Regular cardiac myocyte (primary cell): ENCODE measurements around the gene OR7G1. TPM values are rescaled to one million over a fixed set of nuclear protein-coding genes. Genes with fewer than 3 reads are reported as not detected.

Source experiments
- total RNA-seq: library from RNA; depleted of rRNA; stranded (reverse); fragments of >200 nt; gene quantifications from 2 replicates; pipeline ENCODE4 v1.2.3, GENCODE V29; 2014

The OR7G1 gene, protein sequence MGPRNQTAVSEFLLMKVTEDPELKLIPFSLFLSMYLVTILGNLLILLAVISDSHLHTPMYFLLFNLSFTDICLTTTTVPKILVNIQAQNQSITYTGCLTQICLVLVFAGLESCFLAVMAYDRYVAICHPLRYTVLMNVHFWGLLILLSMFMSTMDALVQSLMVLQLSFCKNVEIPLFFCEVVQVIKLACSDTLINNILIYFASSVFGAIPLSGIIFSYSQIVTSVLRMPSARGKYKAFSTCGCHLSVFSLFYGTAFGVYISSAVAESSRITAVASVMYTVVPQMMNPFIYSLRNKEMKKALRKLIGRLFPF
- total RNA-seq = not detected in 2 replicates

DNA sequence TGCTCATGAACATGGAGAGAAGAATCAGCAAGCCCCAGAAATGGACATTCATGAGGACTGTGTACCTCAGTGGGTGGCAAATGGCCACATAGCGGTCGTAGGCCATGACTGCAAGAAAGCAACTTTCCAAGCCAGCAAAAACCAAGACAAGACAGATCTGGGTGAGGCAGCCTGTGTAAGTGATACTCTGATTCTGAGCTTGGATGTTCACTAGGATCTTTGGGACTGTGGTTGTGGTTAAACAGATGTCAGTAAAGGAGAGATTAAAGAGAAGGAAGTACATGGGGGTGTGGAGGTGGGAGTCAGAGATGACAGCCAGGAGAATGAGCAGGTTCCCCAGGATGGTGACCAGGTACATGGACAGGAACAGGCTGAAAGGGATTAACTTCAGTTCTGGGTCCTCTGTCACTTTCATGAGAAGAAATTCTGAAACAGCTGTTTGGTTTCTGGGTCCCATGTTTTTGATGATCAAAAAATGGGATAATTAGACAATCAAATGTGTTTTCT is at the start of gene OR7G1:
Gene OR7G1 (minus strand): TSS at position 457 of the 507 bp plus-strand sequence. CDS start 0 bp downstream, at position 457.

DNA sequence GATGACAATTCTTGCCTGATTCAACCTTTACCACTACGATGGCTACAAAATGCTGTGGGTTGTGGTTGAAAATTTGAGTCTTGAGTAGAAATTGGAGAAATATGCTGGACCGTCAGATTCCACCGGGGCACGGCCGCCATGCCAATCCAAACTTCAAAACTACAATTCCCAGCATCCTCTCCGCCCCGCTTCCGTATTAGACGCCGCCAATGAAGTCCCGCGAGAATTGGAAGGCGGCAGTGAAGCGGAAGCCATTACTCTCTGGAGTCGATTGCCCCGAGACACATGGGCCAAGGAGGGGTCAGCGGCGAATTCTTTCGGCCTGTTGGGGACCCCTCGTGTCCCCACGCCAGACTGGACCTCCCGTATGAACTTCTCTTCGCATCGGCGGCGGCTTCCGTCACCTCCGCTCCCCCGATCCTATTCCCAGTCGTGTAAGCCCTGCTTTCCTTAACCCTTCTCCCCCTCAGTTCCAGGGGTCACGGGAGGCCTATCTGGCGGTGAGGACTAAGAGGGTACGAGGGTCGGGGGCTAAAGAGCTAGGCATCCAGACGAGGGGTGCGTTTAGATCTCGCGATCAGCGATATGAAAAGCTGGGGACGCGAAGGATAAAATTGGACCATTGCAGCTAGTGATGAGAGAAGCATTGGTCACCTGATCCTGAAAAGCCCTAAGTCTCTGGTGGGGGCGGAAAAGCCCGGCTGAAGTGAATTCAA is 24.8 kb upstream of the OR7G1 start, which contains the start of gene ZNF317:
Gene ZNF317 (plus strand): TSS at position 239 of the 716 bp plus-strand sequence. CDS start 15,620 bp downstream, outside the sequence.

DNA sequence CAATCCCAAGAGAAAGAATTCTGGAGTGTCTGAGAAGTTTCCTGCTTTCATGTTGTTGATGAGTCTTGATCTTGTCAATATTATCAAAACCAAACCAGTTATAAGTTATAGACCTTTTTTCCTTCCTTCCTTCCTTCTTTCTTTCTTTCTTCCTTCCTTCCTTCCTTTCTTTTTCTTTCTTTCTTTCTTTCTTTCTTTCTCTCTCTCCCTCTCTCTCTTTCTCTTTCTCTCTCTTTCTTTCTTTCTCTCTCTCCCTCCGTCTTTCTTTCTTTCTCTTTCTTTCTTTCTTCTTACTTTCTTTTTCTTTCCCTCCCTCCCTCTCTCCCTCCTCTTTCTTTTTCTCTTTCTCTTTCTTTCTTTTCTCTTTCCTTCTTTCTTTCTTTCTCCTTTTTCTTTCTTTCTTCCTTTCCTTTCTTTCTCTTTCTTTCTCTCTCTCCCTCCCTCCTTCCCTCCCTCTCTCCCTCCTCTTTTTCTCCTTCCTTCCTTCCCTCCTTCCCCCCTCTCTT is 11.4 kb upstream of the OR7G1 start, which contains the start of gene OR7G3:
Gene OR7G3 (minus strand): TSS at position 51 of the 506 bp plus-strand sequence. CDS start 0 bp downstream, at position 51.

GRCh38 chr19:9107375-9107774 is 8.2 kb downstream of the OR7G1 start, which contains the start of gene OR7G2:
Gene OR7G2, minus strand, starts transcription at chr19:9107475. Its CDS starts 4,232 bp downstream, at chr19:9103243.

DNA sequence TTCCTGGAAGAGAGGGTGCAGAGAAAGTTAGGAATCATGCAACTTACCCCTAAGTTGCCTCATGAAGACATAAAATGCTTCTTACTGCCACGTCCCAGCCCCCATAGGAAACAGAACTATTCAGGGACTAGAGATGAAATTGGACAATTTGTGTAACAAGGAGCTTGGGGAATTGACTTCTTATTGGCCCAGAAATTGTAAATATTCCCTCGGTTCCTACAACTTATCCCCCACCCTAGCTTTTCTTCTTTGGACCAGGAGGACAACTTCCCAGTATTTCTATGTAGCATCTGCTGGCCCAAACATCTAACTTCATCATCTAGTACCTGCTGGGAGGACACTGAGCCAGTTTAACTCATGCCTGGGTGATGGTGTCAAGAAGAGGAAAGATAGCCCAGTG is 28.8 kb downstream of the OR7G1 start, which contains the start of gene OR1M1:
Gene OR1M1 (plus strand): TSS at position 301 of the 400 bp plus-strand sequence. CDS start 6,184 bp downstream, outside the sequence.

Other genes starting within 250 kb of the OR7G1 start
- under 0.01 TPM in 1 of 2 replicates, not detected in the other for gene MUC16, start 105.4 kb downstream of the OR7G1 start, total RNA-seq
- not detected in 2 replicates for gene OR1M1, start 28.7 kb downstream of the OR7G1 start, total RNA-seq
- not detected in 2 replicates for gene OR7G2, start 8.3 kb downstream of the OR7G1 start, total RNA-seq
- gene OR7G3, start 11.2 kb upstream of the OR7G1 start, total RNA-seq = not detected in 2 replicates
- 13.2 and 14.4 TPM in 2 replicates for gene ZNF317, start 24.6 kb upstream of the OR7G1 start, total RNA-seq
- gene OR7D2, start 63.2 kb upstream of the OR7G1 start, total RNA-seq = not detected in 2 replicates
- not detected in 2 replicates for gene OR7D4, start 103.8 kb upstream of the OR7G1 start, total RNA-seq
- gene OR7E24, start 135.2 kb upstream of the OR7G1 start, total RNA-seq = not detected in 2 replicates
- gene ZNF699, start 194.1 kb upstream of the OR7G1 start, total RNA-seq = 15.1 and 21.7 TPM in 2 replicates
- gene ZNF559, start 208.4 kb upstream of the OR7G1 start, total RNA-seq = 11.5 and 12.7 TPM in 2 replicates
- gene ZNF177, start 247.2 kb upstream of the OR7G1 start, total RNA-seq = 0.77 and 1.7 TPM in 2 replicates